K562 (cell line): ENCODE measurements around the gene ITPR2. TPM values are rescaled to one million over a fixed set of nuclear protein-coding genes. Genes with fewer than 3 reads are reported as not detected.

Experiments
- ATAC-seq: fragments of 200-7000 bp; cut with Tn5 transposase; 3 replicates; pipeline ENCODE4 v1.9.1; 2020; ENCODE audit warnings: moderate library complexity
- BruUV-seq: library from RNA; stranded (reverse); fragments of 400-500 nt; replicated peaks from 2 replicates; lab custom pipeline; 2021; lab: Mats Ljungman, UMichigan
- CTCF ChIA-PET: fragments of 300-600 bp; formaldehyde crosslinking; extraction: SDS; loops from one replicate; lab custom pipeline; 2021; ENCODE audit warnings: low intra/inter-chr PET ratio; lab: Yijun Ruan, JAX
- POLR2A ChIA-PET: fragments of 300-600, 350-650 bp; sonication (Branson Sonifier 250); formaldehyde crosslinking; extraction: SDS; loops from one replicate; lab custom pipeline; 2021; ENCODE audit warnings: antibody characterized with exemption, inconsistent platforms; lab: Yijun Ruan, JAX
- DNase-seq, 4 experiments: peaks; one replicate each; pipeline versions ENCODE4 v3.0.0 to v3.0.0-alpha.2; 2011 to 2018; ENCODE audit warnings: low spot score in 3 of 4, mixed read lengths in 3 of 4; ENCODE audit errors: extremely low read depth in 1 of 4
- FAIRE-seq: peaks from 2 replicates; lab custom pipeline; 2011; peaks lifted over from hg19 to GRCh38; lab: Jason Lieb, UNC
- H2AFZ ChIP-seq: 2 replicates; pipeline ENCODE4 v1.6.0; 2011; ENCODE audit warnings: low read depth, low read length, control low read depth, inconsistent platforms
- H3K27ac ChIP-seq: fragments of 200-600 bp; 3 replicates; pipeline ENCODE4 v1.8.0; 2011; ENCODE audit warnings: low read depth, mild to moderate bottlenecking, control low read depth, inconsistent platforms, low read length, moderate library complexity, mixed read lengths; ENCODE audit errors: extremely low read depth
- H3K27me3 ChIP-seq, 2 experiments: fragments of 300-600 bp in 1 of 2; 2 replicates in 1 of 2; 3 replicates in 1 of 2; pipeline versions ENCODE4 v1.6.0 to v1.8.0; 2011; ENCODE audit warnings: inconsistent platforms in 2 of 2, low read length in 2 of 2, mild to moderate bottlenecking in 1 of 2, mixed read lengths in 1 of 2, moderate library complexity in 1 of 2; ENCODE audit not compliant: control insufficient read depth in 2 of 2, insufficient read depth in 2 of 2
- H3K36me3 ChIP-seq: fragments of 300-600 bp; 3 replicates; pipeline ENCODE4 v1.8.0; 2011; ENCODE audit warnings: mild to moderate bottlenecking, low read length, inconsistent platforms; ENCODE audit not compliant: control insufficient read depth, insufficient read depth
- H3K4me1 ChIP-seq, 2 experiments: fragments of 200-600 bp in 1 of 2; replicated peaks in 1 of 2; 2 replicates in 1 of 2; 3 replicates in 1 of 2; pipeline versions ENCODE4 v1.5.1 to v1.8.0; 2011; ENCODE audit warnings: inconsistent platforms in 2 of 2, low read length in 2 of 2, mild to moderate bottlenecking in 1 of 2, mixed read lengths in 1 of 2, moderate library complexity in 1 of 2; ENCODE audit not compliant: control insufficient read depth in 2 of 2, insufficient read depth in 2 of 2
- H3K4me2 ChIP-seq: 2 replicates; pipeline ENCODE4 v1.6.1; 2011; ENCODE audit warnings: low read length, control low read depth, inconsistent platforms, mixed read lengths; ENCODE audit not compliant: insufficient read depth
- H3K4me3 ChIP-seq: fragments of 200-600 bp; sonication (generic), shearing (Covaris generic); 2 replicates; pipeline ENCODE4 v1.5.1; 2016; ENCODE audit warnings: control low read depth, inconsistent platforms
- H3K79me2 ChIP-seq: fragments of 200-600 bp; 3 replicates; pipeline ENCODE4 v1.8.0; 2011; ENCODE audit warnings: low read length, inconsistent platforms; ENCODE audit not compliant: control insufficient read depth, insufficient read depth
- H3K9ac ChIP-seq, 2 experiments: 2 replicates each; pipeline versions ENCODE4 v1.6.0 to v1.6.1; 2011; ENCODE audit warnings: low read depth in 2 of 2, low read length in 2 of 2, control low read depth in 1 of 2, inconsistent platforms in 1 of 2, mild to moderate bottlenecking in 1 of 2, mixed read lengths in 1 of 2; ENCODE audit not compliant: insufficient read depth in 1 of 2
- H3K9me1 ChIP-seq: one replicate; pipeline ENCODE4 v1.6.0; 2011; ENCODE audit warnings: inconsistent platforms, mild to moderate bottlenecking, low read length, moderate library complexity; ENCODE audit not compliant: control insufficient read depth, insufficient read depth
- H3K9me3 ChIP-seq: replicated peaks from 2 replicates; pipeline ENCODE4 v1.5.1; 2011; ENCODE audit warnings: low read depth, low read length, inconsistent platforms; ENCODE audit not compliant: control insufficient read depth, insufficient read depth
- H4K20me1 ChIP-seq: replicated peaks from 2 replicates; pipeline ENCODE4 v1.6.1; 2011; ENCODE audit warnings: low read length, inconsistent platforms, mixed read lengths; ENCODE audit not compliant: control insufficient read depth, insufficient read depth
- AFF4 ChIP-seq: sonication (generic); formaldehyde crosslinking; IDR thresholded peaks from 2 replicates; pipeline ENCODE4 v1.8.0; 2023; ENCODE audit warnings: mild to moderate bottlenecking, missing genetic modification reagents
- CCAR2 ChIP-seq: fragments of 200-400 bp; formaldehyde crosslinking; IDR thresholded peaks from 2 replicates; pipeline ENCODE4 v1.6.1; 2017; ENCODE audit warnings: mild to moderate bottlenecking, low read depth, low read length
- FUS ChIP-seq: fragments of 200-400 bp; formaldehyde crosslinking; optimal IDR thresholded peaks from 2 replicates; pipeline ENCODE3; 2017; ENCODE audit warnings: low read depth, low read length
- HNRNPL ChIP-seq: fragments of 200-400 bp; formaldehyde crosslinking; IDR thresholded peaks from 2 replicates; pipeline ENCODE4 v1.6.1; 2017; ENCODE audit warnings: low read depth, mild to moderate bottlenecking, low read length
- MBD2 ChIP-seq: sonication (generic); IDR thresholded peaks from 2 replicates; pipeline ENCODE4 v1.6.1; 2016; ENCODE audit warnings: low read depth, borderline replicate concordance
- PHF8 ChIP-seq: fragments of 200-600 bp; sonication (generic); IDR thresholded peaks from 2 replicates; pipeline ENCODE4 v1.6.1; 2012; ENCODE audit warnings: mixed run types, mild to moderate bottlenecking, inconsistent platforms, low read length, moderate library complexity, borderline replicate concordance
- RBM14 ChIP-seq: fragments of 200-400 bp; formaldehyde crosslinking; IDR thresholded peaks from 2 replicates; pipeline ENCODE4 v1.6.1; 2018; ENCODE audit warnings: low read depth, mild to moderate bottlenecking, low read length, moderate library complexity, borderline replicate concordance; ENCODE audit not compliant: insufficient read depth
- SRSF7 ChIP-seq: fragments of 200-400 bp; formaldehyde crosslinking; optimal IDR thresholded peaks from 2 replicates; pipeline ENCODE3; 2017; ENCODE audit warnings: mild to moderate bottlenecking, low read depth, low read length
- TFE3 ChIP-seq: fragments of 450-650 bp; formaldehyde crosslinking; IDR thresholded peaks from 2 replicates; pipeline ENCODE4 v1.4.0; 2020; ENCODE audit warnings: mild to moderate bottlenecking, mixed read lengths
- ZNF57 ChIP-seq: fragments of 450-650 bp; formaldehyde crosslinking; IDR thresholded peaks from 2 replicates; pipeline ENCODE4 v1.4.0; 2020; ENCODE audit warnings: mild to moderate bottlenecking, moderate library complexity
- ZNF766 ChIP-seq: fragments of 200-800 bp; sonication (Bioruptor generic); conservative IDR thresholded peaks from 2 replicates; pipeline ENCODE4 v1.6.1; 2016; ENCODE audit warnings: missing genetic modification characterization, missing compliant biosample characterization
- WGBS: fragments of 100-300 bp; shearing (Covaris generic); methylation state at CpG from one replicate; pipeline ENCODE4 v1.1.6; 2016; ENCODE audit warnings: low coverage, mixed read lengths; ENCODE audit not compliant: insufficient coverage; ENCODE audit errors: missing lambda C conversion rate; 5-methylcytosine and 5-hydroxymethylcytosine counted together
- in situ Hi-C: fragments of 300-500 bp; cut with MboI; formaldehyde crosslinking; loops from 4 replicates; pipeline ENCODE4 v1.15.0; 2018; ENCODE audit warnings: inconsistent platforms, mixed read lengths
- intact Hi-C: fragments of 100-400 bp; cut with micrococcal nuclease; formaldehyde crosslinking; loops from 2 replicates; pipeline ENCODE4 v1.14.2; 2022
- polyA plus RNA-seq, 8 experiments: library from polyadenylated mRNA; depleted of rRNA in 4 of 8; stranded (reverse) in 5 of 8; unstranded in 3 of 8; fragments of >200 nt; fragmentation: Nextera tagmentation in 2 of 8; fragmentation: Illumina TruSeq in 1 of 8; extraction: Ambion mirVana in 2 of 8; extraction: Trizol in 1 of 8; gene quantifications; 2 replicates each; pipeline versions ENCODE4 v1.2.1 to v1.2.3, GENCODE V29; 2011 to 2014; ENCODE audit warnings: inconsistent platforms in 1 of 8, missing spikeins in 1 of 8
- total RNA-seq, 7 experiments: library from RNA; depleted of rRNA in 6 of 7; stranded (reverse); fragments of >200 nt in 6 of 7; fragmentation: Illumina TruSeq in 2 of 7; extraction: Trizol in 2 of 7; gene quantifications; 2 replicates each; pipeline versions ENCODE4 v1.2.1 to v1.2.3, GENCODE V29; 2011 to 2021; ENCODE audit warnings: low replicate concordance in 1 of 7
- TF ChIP-seq, protein P1 (sequence below): sonication (generic); formaldehyde crosslinking; IDR thresholded peaks from 2 replicates; pipeline ENCODE4 v1.8.0; 2022; ENCODE audit warnings: mild to moderate bottlenecking, missing genetic modification reagents, borderline replicate concordance
- TF ChIP-seq, protein P2 (sequence below): fragments of 450-650 bp; IDR thresholded peaks from 2 replicates; pipeline ENCODE4 v1.6.1; 2016

Gene ITPR2
- total and polyA plus RNA-seq, 9 of the 15 experiments (the other 6 are each of a cell fraction or from before 2014, with no cell fraction given), result 0.21 to 3.3 (median 0.95) TPM

- WGBS, result 42% methylated on average over 5 of the region's 5 CpGs
- BruUV-seq, result no TSS peak
- no peak for ATAC-seq
- DNase-seq, result no peak
- FAIRE-seq, result no peak
- ChIA-PET CTCF (no interaction called here), POLR2A (interaction anchor here (0.7 kb wide), 1 partner anchor 18 kb away, joined by 3 read pairs; no protein-coding TSS in a partner anchor)
- no peak overlapping the region for H3K9ac ChIP-seq
- H2AFZ ChIP-seq, result no peak overlapping the region
- H3K4me3 ChIP-seq, result no peak overlapping the region
- H3K36me3 ChIP-seq, result no peaks in the 10 kb centered on the region
- H3K27ac ChIP-seq, result no peak overlapping the region
- TF ChIP-seq MBD2, result no peak
- no peak for TF ChIP-seq FUS
- no peak for TF ChIP-seq CCAR2
- TF ChIP-seq, protein P1, sequence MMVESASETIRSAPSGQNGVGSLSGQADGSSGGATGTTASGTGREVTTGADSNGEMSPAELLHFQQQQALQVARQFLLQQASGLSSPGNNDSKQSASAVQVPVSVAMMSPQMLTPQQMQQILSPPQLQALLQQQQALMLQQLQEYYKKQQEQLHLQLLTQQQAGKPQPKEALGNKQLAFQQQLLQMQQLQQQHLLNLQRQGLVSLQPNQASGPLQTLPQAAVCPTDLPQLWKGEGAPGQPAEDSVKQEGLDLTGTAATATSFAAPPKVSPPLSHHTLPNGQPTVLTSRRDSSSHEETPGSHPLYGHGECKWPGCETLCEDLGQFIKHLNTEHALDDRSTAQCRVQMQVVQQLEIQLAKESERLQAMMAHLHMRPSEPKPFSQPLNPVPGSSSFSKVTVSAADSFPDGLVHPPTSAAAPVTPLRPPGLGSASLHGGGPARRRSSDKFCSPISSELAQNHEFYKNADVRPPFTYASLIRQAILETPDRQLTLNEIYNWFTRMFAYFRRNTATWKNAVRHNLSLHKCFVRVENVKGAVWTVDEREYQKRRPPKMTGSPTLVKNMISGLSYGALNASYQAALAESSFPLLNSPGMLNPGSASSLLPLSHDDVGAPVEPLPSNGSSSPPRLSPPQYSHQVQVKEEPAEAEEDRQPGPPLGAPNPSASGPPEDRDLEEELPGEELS (CRISPR knock-in tag), result no peak
- TF ChIP-seq RBM14, result no peak
- TF ChIP-seq HNRNPL, result no peak
- no peak for TF ChIP-seq PHF8
- no peak for TF ChIP-seq SRSF7
- no peak for TF ChIP-seq ZNF57 (CRISPR knock-in tag)
- TF ChIP-seq ZNF766 (CRISPR knock-in tag), result no peak
- TF ChIP-seq TFE3 (CRISPR knock-in tag), result no peak
- TF ChIP-seq, protein P2, sequence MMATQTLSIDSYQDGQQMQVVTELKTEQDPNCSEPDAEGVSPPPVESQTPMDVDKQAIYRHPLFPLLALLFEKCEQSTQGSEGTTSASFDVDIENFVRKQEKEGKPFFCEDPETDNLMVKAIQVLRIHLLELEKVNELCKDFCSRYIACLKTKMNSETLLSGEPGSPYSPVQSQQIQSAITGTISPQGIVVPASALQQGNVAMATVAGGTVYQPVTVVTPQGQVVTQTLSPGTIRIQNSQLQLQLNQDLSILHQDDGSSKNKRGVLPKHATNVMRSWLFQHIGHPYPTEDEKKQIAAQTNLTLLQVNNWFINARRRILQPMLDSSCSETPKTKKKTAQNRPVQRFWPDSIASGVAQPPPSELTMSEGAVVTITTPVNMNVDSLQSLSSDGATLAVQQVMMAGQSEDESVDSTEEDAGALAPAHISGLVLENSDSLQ, result no peak
- no peak for TF ChIP-seq AFF4 (CRISPR knock-in tag)
- H3K4me2 ChIP-seq, result no peak overlapping the region
- H3K9me1 ChIP-seq, result no peaks in the 10 kb centered on the region
- H3K27me3 ChIP-seq, result no peaks in the 10 kb centered on the region
- no peaks in the 10 kb centered on the region for H3K9me3 ChIP-seq
- H3K4me1 ChIP-seq, result peaks cover 0 to 11% of the 10 kb centered on the region in 2 experiments; a peak in 4 of 5 replicates
- no peaks in the 10 kb centered on the region for H3K79me2 ChIP-seq
- intact Hi-C loops, result no loop called here
- in situ Hi-C loops, result no loop called here
- no peaks in the 10 kb centered on the region for H4K20me1 ChIP-seq
These were observed 210.4 kb downstream of the ITPR2 start for GRCh38 chr12:26622601-26623000.
